GM13976 (cell line): Measurements from ENCODE around the gene UCP1.
"Not testable (repeated sequence)": the region's sequence is repeated elsewhere in the genome, so short reads cannot be mapped to it uniquely, and the experiment has no call there.

Experiments
- DNase-seq: peaks from one replicate; pipeline ENCODE4 v3.0.0; 2012; ENCODE audit warnings: low spot score
- CTCF ChIP-seq: IDR thresholded peaks from 2 replicates; pipeline ENCODE4 v1.5.1; 2012; ENCODE audit warnings: borderline replicate concordance, mild to moderate bottlenecking; ENCODE audit not compliant: insufficient read depth; ENCODE audit errors: extremely low read depth, missing control alignments, control extremely low read depth
- in situ Hi-C: fragments of 300-500 bp; cut with MboI; formaldehyde crosslinking; loops from one replicate; pipeline ENCODE4 v1.12.0; 2022; ENCODE audit warnings: low sequenced_read_pairs, mixed read lengths, inconsistent platforms; ENCODE audit not compliant: unreplicated experiment

UCP1 gene

DNA sequence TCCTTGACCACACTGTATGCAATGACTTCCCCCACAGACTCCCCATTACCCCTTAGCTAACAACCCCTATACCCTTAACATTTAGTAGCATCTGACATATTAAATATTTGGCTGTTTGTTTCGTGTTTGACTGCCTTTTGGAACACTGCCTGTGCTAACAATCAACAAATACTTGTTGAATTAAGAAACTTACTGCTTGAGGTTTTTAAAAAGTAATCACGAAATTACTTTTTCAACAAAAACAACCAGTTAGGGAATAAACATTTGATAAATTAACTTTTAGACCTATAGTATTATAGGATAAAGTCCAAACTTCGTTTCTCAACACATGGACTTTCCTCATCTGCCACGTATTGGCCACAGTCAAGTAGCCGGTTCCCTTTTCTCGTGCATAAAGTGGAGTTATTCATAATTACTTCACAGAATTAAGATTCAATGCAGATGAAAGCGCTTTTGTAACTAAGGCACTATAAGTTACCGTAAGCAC, 45.3 kb downstream of the UCP1 start:
- in situ Hi-C loops, result no loop called here
- no peak for DNase-seq
- no peak for TF ChIP-seq CTCF

GRCh38 chr4:140515423-140515822, 53.3 kb downstream of the UCP1 start:
- no peak for DNase-seq
- in situ Hi-C loops, result no loop called here

DNA sequence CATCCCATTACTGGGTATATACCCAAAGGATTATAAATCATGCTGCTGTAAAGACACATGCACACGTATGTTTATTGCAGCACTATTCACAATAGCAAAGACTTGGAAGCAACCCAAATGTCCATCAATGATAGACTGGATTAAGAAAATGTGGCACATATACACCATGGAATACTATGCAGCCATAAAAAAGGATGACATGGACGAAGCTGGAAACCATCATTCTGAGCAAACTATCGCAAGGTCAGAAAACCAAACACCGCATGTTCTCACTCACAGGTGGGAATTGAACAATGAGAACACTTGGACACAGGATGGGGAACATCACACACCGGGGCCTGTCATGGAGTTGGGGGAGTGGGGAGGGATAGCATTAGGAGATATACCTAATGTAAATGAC, 55.0 kb downstream of the UCP1 start:
- DNase-seq, in situ Hi-C loops: not testable (repeated sequence)

More at GRCh38 chr4:140515423-140515822, 53.3 kb downstream of the UCP1 start:
- no peak for TF ChIP-seq CTCF
